ENCODE data around the gene CAMK2G. TPM values are rescaled to one million over a fixed set of nuclear protein-coding genes. Genes with fewer than 3 reads are reported as not detected.

The CAMK2G gene
- total RNA-seq (2022; extraction: Qiagen RNA extraction; ENCODE audit: low read depth), result 17.3 to 21.1 TPM (median 19.1 TPM) in 5 replicates

DNA sequence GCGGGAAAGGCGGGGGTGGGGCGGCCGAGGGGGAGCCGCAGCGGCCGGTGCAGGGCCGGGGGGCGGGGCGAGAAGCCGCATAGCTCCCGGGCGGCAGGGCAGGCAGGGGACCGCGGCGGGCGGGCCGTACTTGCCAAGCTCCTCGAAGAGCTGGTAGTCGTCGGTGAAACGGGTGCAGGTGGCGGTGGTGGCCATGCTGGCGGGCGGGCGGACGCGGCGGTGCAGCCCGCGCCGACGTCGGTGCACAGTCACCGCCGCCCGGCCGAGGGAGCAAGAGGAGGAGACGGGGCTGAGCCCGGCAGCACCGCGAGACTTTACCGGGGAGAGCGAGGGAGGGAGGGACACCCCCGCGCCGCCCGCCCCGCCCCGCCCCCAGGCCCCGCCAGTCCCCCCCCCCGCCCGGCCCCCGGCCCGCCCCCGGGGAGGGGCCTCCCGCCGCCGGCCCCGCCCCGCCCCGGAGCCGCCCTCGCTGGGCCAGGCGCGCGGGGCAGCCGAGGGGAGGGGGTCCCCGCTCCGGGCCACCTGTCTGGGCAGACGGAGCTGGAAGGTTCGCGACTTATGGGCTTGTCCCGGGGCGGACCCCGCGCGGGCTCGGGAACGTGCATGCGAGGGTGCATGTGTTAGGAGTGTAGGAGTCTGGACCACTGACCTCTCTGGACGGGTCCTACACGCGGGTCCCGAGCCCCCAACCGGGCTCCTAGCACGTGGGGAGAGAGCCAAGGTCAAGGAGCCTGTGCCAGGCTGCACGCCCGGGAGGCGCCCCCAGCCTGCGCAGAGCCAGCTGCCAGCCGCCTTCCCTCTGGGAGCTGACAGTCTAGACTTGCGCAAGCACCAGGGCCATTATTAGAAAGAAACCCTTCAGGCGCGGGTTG is at the start of gene CAMK2G:
TSS of gene CAMK2G (minus strand) at position 289 of the 872 bp plus-strand sequence. CDS start at position 195, 94 bp downstream.

DNA sequence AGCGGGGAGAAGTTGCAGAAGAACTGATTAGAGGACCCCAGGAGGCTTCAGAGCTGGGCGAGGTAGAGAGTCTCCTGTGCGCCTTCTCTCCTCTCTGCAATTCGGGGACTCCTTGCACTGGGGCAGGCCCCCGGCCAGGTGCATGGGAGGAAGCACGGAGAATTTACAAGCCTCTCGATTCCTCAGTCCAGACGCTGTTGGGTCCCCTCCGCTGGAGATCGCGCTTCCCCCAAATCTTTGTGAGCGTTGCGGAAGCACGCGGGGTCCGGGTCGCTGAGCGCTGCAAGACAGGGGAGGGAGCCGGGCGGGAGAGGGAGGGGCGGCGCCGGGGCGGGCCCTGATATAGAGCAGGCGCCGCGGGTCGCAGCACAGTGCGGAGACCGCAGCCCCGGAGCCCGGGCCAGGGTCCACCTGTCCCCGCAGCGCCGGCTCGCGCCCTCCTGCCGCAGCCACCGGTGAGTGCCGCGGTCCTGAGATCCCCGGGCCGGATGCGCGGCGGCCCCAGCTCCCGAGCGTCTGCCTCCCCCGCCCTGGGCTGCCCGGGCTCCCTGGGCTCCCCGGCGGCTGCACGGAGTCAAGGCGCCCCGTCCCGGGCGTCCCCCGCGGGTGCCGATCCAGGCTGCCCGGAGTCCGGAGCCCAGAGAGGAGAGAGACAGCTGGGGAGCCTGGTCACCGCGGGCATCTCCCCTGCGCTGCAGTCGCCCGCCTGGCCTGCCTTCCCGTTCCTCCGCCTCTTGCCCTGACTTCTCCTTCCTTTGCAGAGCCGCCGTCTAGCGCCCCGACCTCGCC is 36.6 kb upstream of the CAMK2G start, which contains the start of gene PLAU:
TSS of gene PLAU (plus strand) at position 369 of the 789 bp plus-strand sequence. CDS start 424 bp downstream, outside the sequence.

DNA sequence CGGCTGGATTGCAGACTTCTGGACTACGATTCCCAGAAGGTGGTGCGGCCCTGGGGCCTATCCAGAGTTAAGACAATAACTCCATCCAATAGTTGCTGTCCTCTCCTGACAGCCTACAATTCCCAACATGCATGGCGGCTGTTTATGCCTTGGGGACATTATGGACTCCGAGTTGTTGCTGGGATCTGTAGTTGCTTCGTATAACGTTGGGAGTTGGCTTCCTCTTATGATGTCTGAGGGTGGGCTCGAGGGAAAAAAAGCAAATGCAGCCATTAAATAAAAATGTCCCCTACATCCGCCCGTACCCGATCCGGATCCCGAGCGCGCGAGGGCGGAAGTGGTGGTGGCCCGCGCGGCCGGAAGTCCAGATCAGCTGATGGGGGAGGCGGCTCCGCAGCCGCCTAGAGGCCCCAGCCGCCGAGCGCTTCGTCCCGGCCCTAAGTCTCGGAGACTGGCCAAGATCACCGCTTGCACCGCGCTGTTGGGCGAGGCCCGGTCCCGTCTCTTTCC is 89.1 kb downstream of the CAMK2G start, which contains the start of gene ZSWIM8:
TSS of gene ZSWIM8 (plus strand) at position 396 of the 510 bp plus-strand sequence. CDS start 273 bp downstream, outside the sequence.

DNA sequence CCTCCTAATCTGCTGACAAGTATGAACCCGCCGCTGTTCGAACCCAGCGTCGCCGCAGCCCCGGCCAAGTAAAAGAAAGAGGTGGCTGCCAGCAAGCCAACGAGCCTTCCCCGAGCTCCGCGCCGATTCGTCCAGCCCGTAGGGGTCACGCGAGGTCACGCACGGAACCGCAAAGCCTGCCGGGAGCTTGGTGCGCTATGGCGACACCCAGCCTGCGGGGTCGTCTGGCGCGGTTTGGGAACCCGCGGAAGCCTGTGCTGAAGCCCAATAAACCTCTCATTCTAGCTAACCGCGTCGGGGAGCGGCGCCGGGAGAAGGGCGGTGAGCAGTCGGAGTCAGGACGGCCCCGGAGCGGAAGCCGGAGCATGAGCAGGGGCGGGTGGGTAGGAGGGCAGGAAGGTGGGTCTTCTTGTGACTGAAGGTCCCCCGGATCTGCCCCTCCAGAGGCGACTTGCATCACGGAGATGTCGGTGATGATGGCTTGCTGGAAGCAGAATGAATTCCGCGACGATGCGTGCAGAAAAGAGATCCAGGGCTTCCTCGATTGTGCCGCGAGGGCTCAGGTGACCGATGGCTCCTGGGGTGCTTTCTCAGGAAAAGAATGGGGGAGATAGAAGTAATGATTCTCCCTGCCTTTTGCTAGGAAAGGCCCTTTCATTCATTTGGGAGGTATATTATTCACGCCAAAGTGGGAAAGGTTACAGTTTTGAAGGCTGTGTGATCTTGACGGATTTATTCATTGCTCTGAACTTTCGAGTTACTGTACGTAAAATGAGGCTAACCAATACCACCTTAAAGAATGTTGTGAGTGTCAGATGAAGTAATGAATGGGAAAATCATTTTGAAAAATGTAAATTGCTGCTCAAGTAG is 92.2 kb downstream of the CAMK2G start, which contains the start of gene CHCHD1:
TSS of gene CHCHD1 (plus strand) at position 170 of the 870 bp plus-strand sequence. CDS start at position 198, 28 bp downstream.

Other genes with a start within 250 kb of the CAMK2G start
- gene MYOZ1, start 233.1 kb downstream of the CAMK2G start, total RNA-seq (2022; extraction: Qiagen RNA extraction; ENCODE audit: low read depth), result not detected in 5 replicates
- gene SYNPO2L, start 218.5 kb downstream of the CAMK2G start, total RNA-seq (2022; extraction: Qiagen RNA extraction; ENCODE audit: low read depth), result 0.01 TPM in 1 of 5 replicates, not detected in the others
- gene AGAP5, start 176.4 kb downstream of the CAMK2G start, total RNA-seq (2022; extraction: Qiagen RNA extraction; ENCODE audit: low read depth), result 1.8 to 3.0 TPM (median 2.8 TPM) in 5 replicates
- gene SEC24C, start 130.2 kb downstream of the CAMK2G start, total RNA-seq (2022; extraction: Qiagen RNA extraction; ENCODE audit: low read depth), result 46.1 to 67.9 TPM (median 63.6 TPM) in 5 replicates
- gene CHCHD1, start 92.5 kb downstream of the CAMK2G start, total RNA-seq (2022; extraction: Qiagen RNA extraction; ENCODE audit: low read depth), result 60.0 to 72.9 TPM (median 72.1 TPM) in 5 replicates
- gene ZSWIM8, start 88.9 kb downstream of the CAMK2G start, total RNA-seq (2022; extraction: Qiagen RNA extraction; ENCODE audit: low read depth), result 31.8 to 44.6 TPM (median 39.5 TPM) in 5 replicates
- 13.5 to 16.9 TPM (median 15.0 TPM) in 5 replicates for gene NDST2, start 63.0 kb downstream of the CAMK2G start, total RNA-seq (2022; extraction: Qiagen RNA extraction; ENCODE audit: low read depth)
- 142 to 163 TPM (median 157 TPM) in 5 replicates for gene PLAU, start 36.6 kb upstream of the CAMK2G start, total RNA-seq (2022; extraction: Qiagen RNA extraction; ENCODE audit: low read depth)
- 96.9 to 148 TPM (median 129 TPM) in 5 replicates for gene VCL, start 123.6 kb upstream of the CAMK2G start, total RNA-seq (2022; extraction: Qiagen RNA extraction; ENCODE audit: low read depth)

All from A549 treated with DMSO at 1 μM for 4 hours (cell line).